Transverse colon (tissue), 4 donors: ENCODE measurements around the gene ZNF165. TPM values are rescaled to one million over a fixed set of nuclear protein-coding genes. Genes with fewer than 3 reads are reported as not detected.

ENCODE experiments used
- DNase-seq: peaks from one replicate; pipeline ENCODE4 v3.0.0-alpha.2; 2019
- H3K27ac ChIP-seq, 4 donors: fragments of 200-600 bp; sonication (generic); 2 replicates each; pipeline ENCODE4 v1.5.1; 2016 to 2018; ENCODE audit warnings: inconsistent platforms in 4 of 4
- H3K27me3 ChIP-seq: fragments of 200-600 bp; sonication (generic); 2 replicates; pipeline ENCODE4 v1.5.1; 2017; ENCODE audit warnings: inconsistent platforms
- H3K36me3 ChIP-seq, 4 donors: fragments of 200-600 bp; sonication (generic); 2 replicates each; pipeline ENCODE4 v1.5.1; 2017 to 2019; ENCODE audit warnings: inconsistent platforms in 4 of 4
- H3K4me1 ChIP-seq, 4 donors: fragments of 200-600 bp; sonication (generic); 2 replicates each; pipeline ENCODE4 v1.5.1; 2017 to 2020; ENCODE audit warnings: inconsistent platforms in 4 of 4
- H3K4me3 ChIP-seq, 4 donors: fragments of 200-600 bp; sonication (generic); 1 replicate in 1 of 4; 2 replicates in 3 of 4; pipeline versions ENCODE4 v1.5.1 to v1.6.1; 2017 to 2019; ENCODE audit warnings: inconsistent platforms in 4 of 4
- H3K9me3 ChIP-seq, 2 donors: fragments of 200-600 bp; sonication (generic); 2 replicates each; pipeline ENCODE4 v1.5.1; 2017 to 2019; ENCODE audit warnings: inconsistent platforms in 2 of 2
- EP300 ChIP-seq: sonication (generic); formaldehyde crosslinking; IDR thresholded peaks from one replicate; pipeline ENCODE4 v1.6.1; 2017; ENCODE audit warnings: antibody characterized with exemption, low read depth
- POLR2A ChIP-seq: fragments of 450-650 bp; IDR thresholded peaks from one replicate; pipeline ENCODE4 v1.6.1; 2016; ENCODE audit warnings: antibody characterized with exemption, mild to moderate bottlenecking, moderate library complexity
- POLR2AphosphoS5 ChIP-seq, 3 donors: sonication (generic); formaldehyde crosslinking; IDR thresholded peaks; one replicate each; pipeline ENCODE4 v1.6.1; 2016; ENCODE audit warnings: antibody characterized with exemption in 3 of 3
- WGBS, 2 donors: methylation state at CpG; one replicate each; pipeline ENCODE4 v1.1.5; 2018; ENCODE audit warnings: low coverage in 1 of 2; 5-methylcytosine and 5-hydroxymethylcytosine counted together
- in situ Hi-C, 4 donors: fragments of 200-750 bp; cut with MboI; loops; one replicate each; pipeline versions ENCODE4 v1.15.0 to v1.15.1; 2017; ENCODE audit warnings: low sequenced_read_pairs in 3 of 4, low pct_ligation_motif_present in 1 of 4, low pct_unique_long_range_greater_than_20kb in 1 of 4
- intact Hi-C: fragments of 100-400 bp; cut with DNase I; formaldehyde crosslinking; loops from one replicate; pipeline ENCODE4 v1.15.1; 2023; ENCODE audit warnings: low total_unique reads
- total RNA-seq, 4 donors: library from RNA; depleted of rRNA; stranded (reverse); fragments of >200 nt; gene quantifications; one replicate each; pipeline ENCODE4 v1.1.0, GENCODE V29; 2016
- TF ChIP-seq, protein P1 (sequence below), 5 experiments: fragments of 200-600 bp in 3 of 5; fragments of 450-650 bp in 2 of 5; sonication (generic) in 3 of 5; IDR thresholded peaks; 1 replicate in 2 of 5; 2 replicates in 3 of 5; pipeline ENCODE4 v1.5.1; 2016 to 2017; ENCODE audit warnings: antibody characterized with exemption in 5 of 5, inconsistent platforms in 3 of 5, mild to moderate bottlenecking in 2 of 5, moderate library complexity in 1 of 5

The ZNF165 gene
- total RNA-seq, 4 donors from 2014 or later: 1.1 to 20.1 (median 3.8) TPM

DNA sequence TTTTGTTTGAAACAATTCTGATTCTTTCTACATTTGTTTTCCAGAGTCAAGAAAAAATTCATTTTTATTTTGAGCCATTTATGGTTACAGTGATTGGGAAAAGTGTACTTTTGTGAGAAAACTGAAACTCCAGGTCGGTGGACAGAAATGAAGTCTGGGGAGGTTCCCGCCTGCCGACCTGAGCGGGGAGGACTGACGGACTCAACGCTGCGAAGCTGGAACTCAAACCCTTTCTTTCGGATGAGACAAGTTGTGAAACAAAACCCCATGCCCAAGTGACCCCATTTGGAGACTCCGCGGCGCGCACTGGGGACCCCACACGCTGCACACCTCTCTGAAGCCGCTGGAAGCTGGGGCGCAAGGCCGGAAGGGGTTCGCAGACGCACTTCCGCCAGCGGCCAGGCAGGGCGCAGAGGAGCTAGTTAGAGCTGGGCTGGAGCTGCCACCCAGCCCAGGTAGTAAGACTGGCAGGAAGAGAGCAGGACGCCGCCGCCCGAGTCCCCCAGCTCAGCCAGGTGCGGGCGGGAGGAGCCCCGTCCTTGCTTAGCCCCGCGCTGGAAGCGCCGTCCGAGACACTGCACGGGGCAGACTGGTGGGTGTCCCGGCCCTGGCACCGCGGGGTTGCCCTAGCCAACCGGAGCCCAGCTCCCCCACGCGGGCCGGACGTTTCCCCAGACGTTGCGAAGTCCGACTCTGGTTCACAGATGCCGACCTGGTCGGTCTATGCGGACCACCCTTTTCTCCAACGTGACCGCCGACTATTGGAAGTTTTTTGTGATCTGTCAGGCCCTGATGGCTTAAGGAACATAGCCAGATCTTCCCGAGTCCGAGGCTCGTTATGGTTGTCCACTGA lies 24.2 kb downstream of the ZNF165 start:
- peak; percentile 88 for DNase-seq
- in situ Hi-C loops (no loop called here), intact Hi-C loops (no loop called here)
- 2 to 8% methylated on average over 8 to 50 of the region's 54 CpGs for WGBS, 2 donors
- no peaks in the 10 kb centered on the region for H3K27me3 ChIP-seq
- no peaks in the 10 kb centered on the region for H3K36me3 ChIP-seq
- TF ChIP-seq EP300: no peak
- TF ChIP-seq, protein P1, sequence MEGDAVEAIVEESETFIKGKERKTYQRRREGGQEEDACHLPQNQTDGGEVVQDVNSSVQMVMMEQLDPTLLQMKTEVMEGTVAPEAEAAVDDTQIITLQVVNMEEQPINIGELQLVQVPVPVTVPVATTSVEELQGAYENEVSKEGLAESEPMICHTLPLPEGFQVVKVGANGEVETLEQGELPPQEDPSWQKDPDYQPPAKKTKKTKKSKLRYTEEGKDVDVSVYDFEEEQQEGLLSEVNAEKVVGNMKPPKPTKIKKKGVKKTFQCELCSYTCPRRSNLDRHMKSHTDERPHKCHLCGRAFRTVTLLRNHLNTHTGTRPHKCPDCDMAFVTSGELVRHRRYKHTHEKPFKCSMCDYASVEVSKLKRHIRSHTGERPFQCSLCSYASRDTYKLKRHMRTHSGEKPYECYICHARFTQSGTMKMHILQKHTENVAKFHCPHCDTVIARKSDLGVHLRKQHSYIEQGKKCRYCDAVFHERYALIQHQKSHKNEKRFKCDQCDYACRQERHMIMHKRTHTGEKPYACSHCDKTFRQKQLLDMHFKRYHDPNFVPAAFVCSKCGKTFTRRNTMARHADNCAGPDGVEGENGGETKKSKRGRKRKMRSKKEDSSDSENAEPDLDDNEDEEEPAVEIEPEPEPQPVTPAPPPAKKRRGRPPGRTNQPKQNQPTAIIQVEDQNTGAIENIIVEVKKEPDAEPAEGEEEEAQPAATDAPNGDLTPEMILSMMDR (IDR thresholded peaks at IDR 0.05): peak; percentile 68 to 88 (median 83)
- peak; percentile 73 for TF ChIP-seq POLR2A
- TF ChIP-seq POLR2AphosphoS5 (IDR thresholded peaks at IDR 0.05): peak; percentile 65 to 86 (median 80)
- H3K27ac ChIP-seq: peak overlapping the region; percentile 83 to 86 (median 86)
- no peaks in the 10 kb centered on the region for H3K9me3 ChIP-seq
- H3K4me1 ChIP-seq: peaks cover 0 to 5% (median 2%) of the 10 kb centered on the region in 4 donors
- H3K4me3 ChIP-seq: peak overlapping the region; percentile 63 to 80 (median 67)

DNA sequence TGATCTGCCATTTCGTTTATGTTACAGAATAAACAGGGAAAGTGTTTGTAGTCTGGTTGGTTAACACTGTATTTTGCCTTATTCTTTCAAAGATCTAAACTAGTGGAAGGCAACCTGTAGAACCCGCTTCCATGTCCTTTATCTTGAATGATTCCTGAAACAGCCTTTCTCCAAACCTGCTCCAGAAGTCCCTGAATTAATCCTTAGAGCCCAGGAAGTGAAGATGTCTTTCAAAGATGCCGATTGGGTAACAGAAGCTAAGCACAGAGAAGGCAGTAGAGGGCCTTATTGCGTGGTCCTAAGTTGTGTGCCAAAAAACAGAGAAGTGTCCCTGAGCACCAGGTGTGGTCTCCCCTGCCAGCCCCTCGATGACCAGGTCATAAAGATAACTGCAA lies 24.9 kb downstream of the ZNF165 start:
- Histone ChIP-seq H3K9me3 (no peaks in the 10 kb centered on the region), H3K4me3 (peak overlapping the region; percentile 63 to 80 (median 67)), H3K27me3 (no peaks in the 10 kb centered on the region), H3K27ac (peak overlapping the region; percentile 83 to 86 (median 86)), H3K4me1 (peaks cover 0 to 5% (median 2%) of the 10 kb centered on the region in 4 donors), H3K36me3 (no peaks in the 10 kb centered on the region)
- 22% methylated on average over 5 of the region's 5 CpGs; no CpG with 5 or more reads in 1 of the 2 donors for WGBS, 2 donors
- no peak for DNase-seq
- in situ Hi-C loops: no loop called here
- TF ChIP-seq, protein P1 (IDR thresholded peaks at IDR 0.05): no peak
- TF ChIP-seq POLR2AphosphoS5 (IDR thresholded peaks at IDR 0.05) (no peak), EP300 (no peak), POLR2A (no peak)
- intact Hi-C loops: no loop called here

GRCh38 chr6:28107506-28107905 lies 27.1 kb downstream of the ZNF165 start:
- TF ChIP-seq POLR2AphosphoS5 (IDR thresholded peaks at IDR 0.05): no peak
- TF ChIP-seq POLR2A: no peak
- TF ChIP-seq, protein P1 (IDR thresholded peaks at IDR 0.05): no peak
- TF ChIP-seq EP300: no peak
- intact Hi-C loops: no loop called here
- no peaks in the 10 kb centered on the region for H3K36me3 ChIP-seq
- peaks cover 0 to 5% (median 2%) of the 10 kb centered on the region in 4 donors for H3K4me1 ChIP-seq
- H3K4me3 ChIP-seq: no peak overlapping the region
- no peaks in the 10 kb centered on the region for H3K9me3 ChIP-seq
- no peak overlapping the region for H3K27ac ChIP-seq
- no peaks in the 10 kb centered on the region for H3K27me3 ChIP-seq
- DNase-seq: no peak
- 80 to 88% methylated on average over 1 to 3 of the region's 3 CpGs for WGBS, 2 donors
- in situ Hi-C loops: no loop called here

GRCh38 chr6:28111964-28112363 lies 31.6 kb downstream of the ZNF165 start:
- no peak for DNase-seq
- 94 to 97% methylated on average over 3 of the region's 3 CpGs for WGBS, 2 donors
- intact Hi-C loops (no loop called here), in situ Hi-C loops (no loop called here)
- Histone ChIP-seq H3K27ac (no peak overlapping the region), H3K27me3 (no peaks in the 10 kb centered on the region), H3K36me3 (peaks cover 0 to 8% (median 0%) of the 10 kb centered on the region in 4 donors), H3K9me3 (no peaks in the 10 kb centered on the region), H3K4me3 (no peak overlapping the region), H3K4me1 (no peaks in the 10 kb centered on the region)
- no peak for TF ChIP-seq EP300
